A673 (cell line): ENCODE measurements around the gene DNAJC13. TPM values are rescaled to one million over a fixed set of nuclear protein-coding genes. Genes with fewer than 3 reads are reported as not detected.

Experiments used
- BruUV-seq: library from RNA; stranded (reverse); fragments of 400-500 nt; replicated peaks from 2 replicates; lab custom pipeline; 2021; lab: Mats Ljungman, UMichigan
- CTCF ChIA-PET: fragments of 300-600 bp; sonication (Branson Sonifier 250); formaldehyde crosslinking; loops from one replicate; lab custom pipeline; 2022; ENCODE audit warnings: antibody characterized with exemption; lab: Charles Lee
- POLR2A ChIA-PET: fragments of 300-600 bp; sonication (Branson Sonifier 250); formaldehyde crosslinking; loops from one replicate; lab custom pipeline; 2022; ENCODE audit warnings: antibody characterized with exemption; ENCODE audit not compliant: low non-redundant PET; lab: Charles Lee
- DNase-seq: peaks from one replicate; pipeline ENCODE4 v3.0.0-alpha.2; 2015; ENCODE audit warnings: low spot score
- H3K27ac ChIP-seq: fragments of 200-600 bp; sonication (generic); 2 replicates; pipeline ENCODE4 v1.5.1; 2016; ENCODE audit warnings: mixed run types, low read depth, mild to moderate bottlenecking, mixed read lengths, antibody characterized with exemption, low read length; ENCODE audit not compliant: poor library complexity, severe bottlenecking
- H3K27me3 ChIP-seq: fragments of 200-600 bp; sonication (generic); replicated peaks from 2 replicates; pipeline ENCODE4 v1.6.1; 2017; ENCODE audit warnings: mixed run types, low read depth, mild to moderate bottlenecking, mixed read lengths, antibody characterized with exemption, low read length; ENCODE audit not compliant: insufficient read depth, poor library complexity
- H3K36me3 ChIP-seq: fragments of 200-600 bp; sonication (generic); 2 replicates; pipeline ENCODE4 v1.6.1; 2016; ENCODE audit warnings: mixed run types, mild to moderate bottlenecking, mixed read lengths, antibody characterized with exemption, low read length; ENCODE audit not compliant: insufficient read depth, poor library complexity, severe bottlenecking
- H3K4me1 ChIP-seq: fragments of 200-600 bp; sonication (generic); 2 replicates; pipeline ENCODE4 v1.6.1; 2017; ENCODE audit warnings: mixed run types, mild to moderate bottlenecking, mixed read lengths, antibody characterized with exemption, low read length; ENCODE audit not compliant: insufficient read depth, poor library complexity, severe bottlenecking
- H3K4me3 ChIP-seq: fragments of 200-600 bp; sonication (generic); 2 replicates; pipeline ENCODE4 v1.5.1; 2016; ENCODE audit warnings: low read depth, mixed run types, mild to moderate bottlenecking, mixed read lengths, low read length; ENCODE audit not compliant: poor library complexity, severe bottlenecking
- H3K9me3 ChIP-seq: fragments of 200-600 bp; sonication (generic); 2 replicates; pipeline ENCODE4 v1.6.1; 2016; ENCODE audit warnings: mixed run types, low read depth, mild to moderate bottlenecking, mixed read lengths, antibody characterized with exemption, low read length; ENCODE audit not compliant: poor library complexity, severe bottlenecking
- EZH2 ChIP-seq: fragments of 200-600 bp; sonication (generic); IDR thresholded peaks from 2 replicates; pipeline ENCODE4 v1.6.1; 2017; ENCODE audit warnings: borderline replicate concordance, low read depth, mild to moderate bottlenecking, mixed read lengths, antibody characterized with exemption, low read length; ENCODE audit not compliant: poor library complexity, severe bottlenecking
- intact Hi-C: fragments of 100-400 bp; cut with micrococcal nuclease; formaldehyde crosslinking; loops from one replicate; pipeline ENCODE4 v1.10.0; 2022; ENCODE audit not compliant: unreplicated experiment
- total RNA-seq: library from RNA; stranded (reverse); gene quantifications from 2 replicates; pipeline ENCODE4 v1.2.3, GENCODE V29; 2021
- TF ChIP-seq, protein P1 (sequence below): fragments of 300-800, 200-600 bp; sonication (generic); conservative IDR thresholded peaks from 2 replicates; pipeline ENCODE4 v1.5.1; 2017; ENCODE audit warnings: low read depth, mild to moderate bottlenecking, antibody characterized with exemption, low read length, moderate library complexity, mixed read lengths

DNAJC13 gene
- total RNA-seq, 1 experiment from 2014 or later = 46.0 TPM

DNA sequence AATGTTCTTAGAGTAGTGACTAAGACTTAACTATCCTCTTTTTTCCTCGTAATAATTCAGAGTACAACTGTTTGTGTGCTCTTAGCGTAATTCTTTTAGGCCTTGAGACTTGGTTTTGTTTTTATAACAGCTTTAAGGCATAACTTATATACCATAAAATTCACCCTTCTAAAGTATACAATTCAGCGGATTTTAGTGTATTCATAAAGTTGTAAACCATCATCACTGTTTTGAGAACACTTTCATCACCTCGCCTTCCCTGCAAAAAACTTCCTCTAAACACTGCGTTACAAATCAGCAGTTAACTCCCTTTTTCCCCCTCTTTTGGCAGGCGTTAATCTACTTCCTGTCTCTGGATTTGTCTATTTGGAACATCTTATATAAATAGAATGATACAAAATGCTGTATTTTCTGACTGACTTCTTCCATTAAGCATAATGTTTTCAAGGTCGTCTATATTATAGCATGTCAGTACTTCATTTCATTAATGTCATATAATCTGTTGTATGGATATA lies 18.7 kb downstream of the DNAJC13 start:
- Histone ChIP-seq H3K4me3 (no peak overlapping the region), H3K27ac (peak overlapping the region; percentile 66), H3K27me3 (no peaks in the 10 kb centered on the region), H3K9me3 (no peaks in the 10 kb centered on the region), H3K36me3 (no peaks in the 10 kb centered on the region), H3K4me1 (peaks cover 31% of the 10 kb centered on the region)
- CTCF ChIA-PET = no interaction called here
- BruUV-seq = no TSS peak
- intact Hi-C loops = no loop called here
- no peak for TF ChIP-seq EZH2
- TF ChIP-seq, protein P1, sequence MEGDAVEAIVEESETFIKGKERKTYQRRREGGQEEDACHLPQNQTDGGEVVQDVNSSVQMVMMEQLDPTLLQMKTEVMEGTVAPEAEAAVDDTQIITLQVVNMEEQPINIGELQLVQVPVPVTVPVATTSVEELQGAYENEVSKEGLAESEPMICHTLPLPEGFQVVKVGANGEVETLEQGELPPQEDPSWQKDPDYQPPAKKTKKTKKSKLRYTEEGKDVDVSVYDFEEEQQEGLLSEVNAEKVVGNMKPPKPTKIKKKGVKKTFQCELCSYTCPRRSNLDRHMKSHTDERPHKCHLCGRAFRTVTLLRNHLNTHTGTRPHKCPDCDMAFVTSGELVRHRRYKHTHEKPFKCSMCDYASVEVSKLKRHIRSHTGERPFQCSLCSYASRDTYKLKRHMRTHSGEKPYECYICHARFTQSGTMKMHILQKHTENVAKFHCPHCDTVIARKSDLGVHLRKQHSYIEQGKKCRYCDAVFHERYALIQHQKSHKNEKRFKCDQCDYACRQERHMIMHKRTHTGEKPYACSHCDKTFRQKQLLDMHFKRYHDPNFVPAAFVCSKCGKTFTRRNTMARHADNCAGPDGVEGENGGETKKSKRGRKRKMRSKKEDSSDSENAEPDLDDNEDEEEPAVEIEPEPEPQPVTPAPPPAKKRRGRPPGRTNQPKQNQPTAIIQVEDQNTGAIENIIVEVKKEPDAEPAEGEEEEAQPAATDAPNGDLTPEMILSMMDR = no peak
- peak; percentile 55 for DNase-seq
- POLR2A ChIA-PET = no interaction called here

DNA sequence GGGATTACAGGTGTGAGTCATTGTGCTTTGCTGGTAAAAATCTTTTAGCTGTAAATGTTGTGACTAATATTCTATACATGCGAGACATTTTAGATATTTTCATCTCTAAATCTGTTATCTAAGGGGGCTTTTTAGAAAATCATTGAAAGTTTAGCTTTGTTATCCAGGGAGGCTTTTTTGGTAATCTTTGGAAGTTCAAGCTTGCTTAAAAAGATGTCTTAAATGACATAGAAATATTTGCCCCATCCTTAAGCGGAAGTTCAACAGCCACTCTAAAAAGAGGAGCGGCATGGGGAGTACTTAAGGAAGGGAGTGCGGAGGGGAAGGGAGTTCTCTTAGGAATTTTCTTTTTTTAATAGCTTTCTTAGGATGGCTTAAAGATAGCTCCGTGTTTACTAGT lies 26.1 kb downstream of the DNAJC13 start:
- ChIA-PET CTCF (no interaction called here), POLR2A (interaction anchor here (0.8 kb wide), 1 partner anchor 1104 kb away, joined by 4 read pairs; no protein-coding TSS in a partner anchor)
- Histone ChIP-seq H3K36me3 (no peaks in the 10 kb centered on the region), H3K27ac (no peak overlapping the region), H3K27me3 (no peaks in the 10 kb centered on the region), H3K9me3 (no peaks in the 10 kb centered on the region), H3K4me3 (no peak overlapping the region), H3K4me1 (peaks cover 13% of the 10 kb centered on the region)
- intact Hi-C loops = no loop called here
- TF ChIP-seq, protein P1 = no peak
- no peak for TF ChIP-seq EZH2
- DNase-seq = no peak
- BruUV-seq = no TSS peak

DNA sequence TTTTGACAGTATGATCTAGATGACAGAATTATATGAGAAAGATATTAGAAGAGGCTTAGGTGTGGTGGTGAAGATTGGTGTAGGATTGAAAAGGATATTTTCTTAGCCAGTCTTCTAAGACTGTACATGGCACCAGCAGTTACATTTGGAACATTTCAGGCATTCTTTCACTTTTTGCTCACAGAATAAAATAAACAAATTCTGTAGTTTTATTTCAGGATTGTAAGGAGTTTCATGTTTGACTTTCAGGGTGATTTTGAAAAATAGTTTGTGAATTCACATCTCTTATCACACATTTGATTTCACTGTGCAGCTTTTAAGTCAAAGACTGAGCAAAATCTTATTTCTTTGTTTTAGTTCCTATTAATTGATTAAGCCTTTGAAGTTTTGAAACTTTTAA lies 27.1 kb downstream of the DNAJC13 start:
- H3K4me3 ChIP-seq = no peak overlapping the region
- no peak for TF ChIP-seq EZH2
- TF ChIP-seq, protein P1 = no peak
- no peak overlapping the region for H3K27ac ChIP-seq
- peaks cover 17% of the 10 kb centered on the region for H3K4me1 ChIP-seq
- no peaks in the 10 kb centered on the region for H3K9me3 ChIP-seq
- CTCF ChIA-PET = no interaction called here
- BruUV-seq = no TSS peak
- H3K27me3 ChIP-seq = no peaks in the 10 kb centered on the region
- POLR2A ChIA-PET = no interaction called here
- no peak for DNase-seq
- intact Hi-C loops = no loop called here
- H3K36me3 ChIP-seq = no peaks in the 10 kb centered on the region
